Measurements from ENCODE around the gene ZNF737.
A peak's percentile ranks its signal among the peaks of the same experiment; 100 is the strongest.
"Not testable (repeated sequence)": the region's sequence is repeated elsewhere in the genome, so short reads cannot be mapped to it uniquely, and the experiment has no call there.

The ZNF737 gene

DNA sequence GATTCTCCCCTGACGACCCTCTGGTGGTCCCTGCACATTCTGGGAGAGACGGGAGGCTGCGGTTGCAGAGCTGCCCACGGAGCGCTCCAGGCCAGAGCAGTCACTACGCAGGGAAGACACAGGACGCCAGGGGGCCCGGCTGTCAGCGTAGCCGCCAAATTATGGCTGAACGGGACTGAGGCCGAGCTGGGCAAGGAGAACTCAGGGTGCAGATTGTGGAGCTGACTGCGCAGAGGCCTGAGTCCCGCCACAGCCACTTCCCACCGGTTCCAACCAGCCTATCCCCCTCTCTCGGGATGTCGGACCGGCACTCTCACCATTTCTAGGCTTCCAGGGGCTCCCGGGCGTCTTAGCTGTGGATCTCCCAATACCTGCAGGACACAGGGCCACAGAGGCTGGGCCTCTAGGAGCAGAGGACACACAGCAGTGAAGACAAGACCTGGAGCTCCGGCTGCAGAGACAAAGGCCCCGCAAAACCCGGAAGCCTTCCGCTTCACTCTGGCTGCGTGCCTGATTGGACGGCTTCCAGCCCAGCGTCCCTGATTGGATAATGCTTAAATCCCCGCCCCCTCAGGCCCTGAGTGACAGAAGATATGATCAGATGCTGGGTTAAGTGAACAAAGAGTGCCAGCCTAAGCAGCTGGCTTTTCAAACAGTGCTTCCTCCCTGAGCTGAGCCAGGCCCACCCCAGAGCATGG is at the start of gene ZNF737:
Gene ZNF737, minus strand, starts transcription at position 461 of the 698 bp plus-strand sequence. Its CDS starts 141 bp downstream, at position 320.
- DNase-seq, result peak; percentile 38 to 99 (median 92)

DNA sequence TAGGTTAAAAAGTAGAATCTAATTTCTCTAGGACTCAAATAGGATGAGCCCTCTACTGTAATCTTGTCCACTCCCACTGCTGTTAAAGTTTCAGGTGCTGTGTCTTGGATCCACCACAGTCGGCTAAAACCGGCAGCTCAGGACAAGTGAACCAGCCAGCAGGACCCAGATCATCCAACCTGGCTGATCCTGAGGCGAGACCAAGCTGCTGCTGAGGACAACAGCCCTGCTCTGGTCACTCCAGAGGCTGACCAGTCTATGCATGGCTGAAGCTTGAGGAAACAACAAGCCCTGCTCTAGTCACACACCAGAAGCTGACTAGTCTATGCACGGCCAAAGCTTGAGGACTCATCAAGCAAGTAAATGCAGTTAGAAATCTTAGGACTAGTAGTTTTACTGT is 49.4 kb upstream of the ZNF737 start:
- not testable (repeated sequence) for DNase-seq

DNA sequence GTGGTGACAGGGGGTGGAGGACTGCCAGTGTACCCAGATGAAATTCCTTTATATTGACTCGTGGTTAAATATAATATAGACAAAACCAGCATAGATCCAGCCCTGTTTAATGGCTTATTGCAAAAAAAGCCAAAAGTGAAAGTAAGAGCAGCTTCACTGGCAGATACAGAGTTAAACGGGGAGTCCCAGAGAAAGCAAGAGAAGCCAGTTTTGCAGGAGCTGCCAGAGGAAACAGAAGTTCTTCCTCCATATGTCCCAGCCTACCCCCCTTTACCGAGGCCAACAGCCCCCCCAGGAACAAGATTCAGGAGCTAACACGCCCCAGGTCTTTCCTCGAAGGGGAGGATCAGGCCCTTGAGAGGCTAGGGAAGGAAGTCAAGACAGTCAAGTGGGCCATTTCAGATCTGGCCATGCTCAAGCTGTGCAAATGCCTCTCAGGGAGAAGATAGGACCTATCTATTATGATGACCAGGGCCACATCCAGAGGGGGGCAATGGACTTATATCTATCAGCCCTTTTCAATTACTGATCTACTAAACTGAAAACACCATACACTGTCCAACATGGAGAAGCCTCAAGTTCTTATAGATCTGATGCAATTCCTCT is 47.2 kb upstream of the ZNF737 start:
- peak in 1 of 58 donors; percentile 1 for DNase-seq

DNA sequence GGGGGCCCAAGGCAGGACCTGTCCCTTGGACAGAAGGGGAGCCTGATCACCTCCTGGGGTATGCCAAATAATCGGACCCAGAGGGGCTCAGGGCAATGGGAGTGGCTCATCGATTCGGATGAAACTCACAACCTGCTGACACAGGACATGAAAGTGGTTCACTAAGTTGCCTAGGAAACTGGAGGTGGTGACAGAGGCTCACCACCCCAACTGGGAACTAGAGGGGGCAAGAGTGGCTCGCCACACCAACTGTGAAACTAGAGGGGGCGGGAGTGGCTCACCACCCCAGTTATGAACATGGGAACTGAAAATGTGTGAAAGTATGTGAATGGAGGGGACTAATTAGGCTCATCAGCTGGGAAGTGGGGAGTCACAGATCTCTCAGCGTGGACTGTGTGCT is 46.3 kb upstream of the ZNF737 start:
- no peak for DNase-seq

DNA sequence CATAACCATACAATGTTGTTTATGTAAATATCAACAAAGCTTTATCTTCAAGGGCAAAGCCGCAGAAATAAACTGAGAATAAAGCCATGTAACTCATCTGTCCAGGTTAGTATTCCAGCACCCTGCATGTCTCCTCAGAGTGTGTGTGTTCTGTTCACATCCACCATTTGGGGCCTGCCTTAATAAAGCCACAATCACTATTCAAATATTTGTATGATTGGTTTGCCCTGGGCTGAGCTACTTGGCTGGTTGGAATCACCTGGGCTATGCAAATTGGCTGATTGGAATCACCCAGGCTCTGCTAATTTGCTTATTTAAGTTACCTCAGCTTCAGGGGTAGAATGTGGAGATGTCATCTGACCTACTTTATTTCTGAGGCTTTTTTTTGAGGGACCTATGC is 42.4 kb upstream of the ZNF737 start:
- DNase-seq, result no peak

DNA sequence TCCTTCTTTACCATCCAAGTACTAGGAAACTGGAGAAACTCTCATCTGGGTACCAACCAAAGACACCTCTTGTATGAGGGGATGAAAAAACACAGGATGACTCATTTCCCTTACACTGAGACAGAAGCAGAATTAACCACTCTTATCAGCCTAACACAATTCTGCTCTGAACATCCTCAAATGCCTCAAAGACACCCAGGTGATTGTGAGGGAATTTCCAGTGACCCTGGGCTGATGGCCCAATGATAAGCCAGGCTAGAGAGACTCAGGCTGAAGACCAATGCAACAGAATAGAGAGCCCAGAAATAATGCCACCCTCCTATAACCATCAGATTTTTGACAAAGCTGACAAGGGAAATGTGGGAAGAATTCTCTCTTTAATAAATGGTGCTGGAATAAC is 7.0 kb downstream of the ZNF737 start:
- no peak for DNase-seq

DNA sequence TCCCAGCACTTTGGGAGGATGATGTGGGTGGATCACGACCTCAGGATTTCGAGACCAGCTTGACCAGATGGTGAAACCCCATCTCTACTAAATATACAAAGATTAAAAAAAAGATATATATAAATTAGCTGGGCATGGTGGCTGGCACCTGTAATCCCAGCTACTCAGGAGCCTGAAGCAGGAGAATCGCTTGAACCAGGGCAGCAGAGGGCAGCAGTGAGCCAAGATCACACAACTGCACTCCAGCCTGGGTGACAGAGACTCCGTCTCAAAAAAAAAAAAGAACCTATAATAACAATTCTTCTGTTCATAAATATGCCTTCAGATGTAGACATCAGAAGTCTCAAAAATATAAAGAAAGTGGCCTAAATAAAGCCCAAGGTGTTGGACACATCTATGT is 7.6 kb downstream of the ZNF737 start:
- peak in 14 of 58 donors; percentile 0 to 38 (median 4) for DNase-seq

DNA sequence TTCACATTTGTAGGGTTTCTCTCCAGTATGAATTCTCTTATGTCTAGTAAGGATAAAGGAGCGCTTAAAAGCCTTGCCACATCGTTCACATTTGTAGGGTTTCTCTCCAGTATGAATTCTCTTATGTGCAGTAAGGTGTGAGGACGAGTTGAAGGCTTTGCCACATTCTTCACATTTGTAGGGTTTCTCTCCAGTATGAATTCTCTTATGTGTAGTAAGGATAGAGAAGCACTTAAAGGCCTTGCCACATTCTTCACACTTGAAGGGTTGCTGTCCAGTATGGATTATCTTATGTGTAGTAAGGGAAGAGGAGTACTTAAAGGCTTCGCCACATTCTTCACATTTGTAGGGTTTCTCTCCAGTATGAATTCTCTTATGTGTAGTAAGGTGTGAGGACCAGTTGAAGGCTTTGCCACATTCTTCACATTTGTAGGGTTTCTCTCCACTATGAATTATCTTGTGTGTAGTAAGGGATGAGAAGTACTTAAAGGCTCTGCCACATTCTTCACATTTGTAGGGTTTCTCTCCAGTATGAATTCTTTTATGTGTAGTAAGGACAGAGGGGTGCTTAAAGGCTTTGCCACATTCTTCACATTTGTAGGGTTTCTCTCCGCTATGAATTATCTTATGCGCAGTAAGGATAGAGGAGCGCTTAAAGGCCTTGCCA is 20.8 kb downstream of the ZNF737 start:
- not testable (repeated sequence) for DNase-seq

DNA sequence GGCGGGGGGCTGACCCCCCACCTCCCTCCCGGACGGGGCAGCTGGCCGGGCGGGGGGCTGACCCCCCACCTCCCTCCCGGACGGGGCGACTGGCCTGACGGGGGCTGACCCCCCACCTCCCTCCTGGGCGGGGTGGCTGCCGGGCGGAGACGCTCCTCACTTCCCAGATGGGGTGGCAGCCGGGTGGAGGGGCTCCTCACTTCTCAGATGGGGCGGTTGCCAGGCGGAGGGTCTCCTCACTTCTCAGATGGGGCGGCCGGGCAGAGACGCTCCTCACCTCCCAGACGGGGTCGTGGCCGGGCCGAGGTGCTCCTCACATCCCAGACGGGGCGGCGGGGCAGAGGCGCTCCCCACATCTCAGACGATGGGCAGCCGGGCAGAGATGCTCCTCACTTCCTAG is 35.3 kb downstream of the ZNF737 start:
- not testable (repeated sequence) for DNase-seq

DNA sequence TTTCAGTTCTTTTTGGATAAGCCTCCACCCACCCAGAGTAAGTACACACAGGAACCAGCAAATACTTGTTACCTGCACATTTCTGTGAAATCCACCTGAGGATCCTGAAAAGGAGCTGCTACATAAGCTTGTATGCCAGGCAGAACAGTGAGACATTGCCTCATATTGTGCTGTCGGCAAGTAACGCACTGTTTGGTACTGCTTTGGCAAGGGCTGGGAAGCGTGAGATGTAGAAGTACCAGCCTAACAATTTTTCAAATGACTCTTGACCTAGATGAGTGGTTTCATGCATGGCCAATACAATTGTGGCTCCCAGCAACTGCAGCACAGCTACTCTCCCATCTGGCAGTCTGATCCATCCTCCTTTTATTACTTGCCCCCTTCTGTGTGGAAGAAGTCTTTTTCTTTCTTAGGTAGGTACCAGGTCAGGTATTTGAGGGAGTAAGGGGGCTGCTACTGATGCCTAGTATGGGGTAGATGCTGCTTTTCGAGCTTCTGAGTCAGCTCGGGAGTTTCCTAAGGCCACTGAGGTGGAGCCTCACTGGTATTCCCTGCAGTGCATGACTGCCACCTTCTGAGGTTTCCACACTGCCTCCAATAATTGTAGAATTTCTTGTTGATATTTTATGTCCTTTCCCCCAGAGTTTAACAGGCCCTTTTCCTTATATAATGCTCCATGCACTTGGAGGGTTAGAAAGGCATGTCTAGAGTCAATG is 52.2 kb downstream of the ZNF737 start:
- DNase-seq, result peak in 8 of 58 donors; percentile 0 to 7 (median 3)

DNA sequence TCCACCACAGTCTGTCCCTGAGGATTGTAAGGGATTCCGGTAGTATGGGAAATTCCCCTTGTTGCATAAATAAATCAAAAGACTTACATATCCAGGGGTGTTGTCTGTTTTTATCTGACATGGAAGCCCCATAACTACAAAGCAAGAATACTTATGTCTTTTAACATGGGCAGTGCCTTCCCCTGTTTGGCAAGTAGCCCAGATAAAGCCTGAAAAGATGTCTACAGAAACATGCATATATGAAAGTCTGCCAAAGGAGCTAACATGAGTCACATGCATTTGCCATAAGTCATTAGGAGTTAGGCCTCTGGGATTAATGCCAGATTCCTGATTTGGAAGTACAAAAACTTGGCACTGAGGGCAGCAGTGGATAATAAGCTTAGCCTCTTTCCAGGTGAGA is 62.1 kb downstream of the ZNF737 start:
- no peak for DNase-seq
